ENCODE data around the gene KIDINS220.
A peak's percentile ranks its signal among the peaks of the same experiment; 100 is the strongest.

Gene KIDINS220

GRCh38 chr2:8853426-8853825 lies 16.0 kb upstream of the KIDINS220 start (continued):
- no peak for TF ChIP-seq PATZ1 (CRISPR knock-in tag; IDR thresholded peaks at IDR 0.05; ENCODE audit: borderline replicate concordance)

GRCh38 chr2:8851811-8852560 lies 14.6 kb upstream of the KIDINS220 start:
- TF ChIP-seq GLIS3 (CRISPR knock-in tag; IDR thresholded peaks at IDR 0.05) (no peak), TSHZ2 (CRISPR knock-in tag; IDR thresholded peaks at IDR 0.05) (no peak), ZNF70 (CRISPR knock-in tag; IDR thresholded peaks at IDR 0.05) (no peak), OSR1 (CRISPR knock-in tag; IDR thresholded peaks at IDR 0.05) (no peak), BACH2 (CRISPR knock-in tag; IDR thresholded peaks at IDR 0.05; ENCODE audit: borderline replicate concordance) (no peak), PATZ1 (CRISPR knock-in tag; IDR thresholded peaks at IDR 0.05; ENCODE audit: borderline replicate concordance) (no peak), TCF4 (CRISPR knock-in tag; IDR thresholded peaks at IDR 0.05; ENCODE audit: borderline replicate concordance) (no peak), ZFP30 (CRISPR knock-in tag; IDR thresholded peaks at IDR 0.05) (no peak), CSDC2 (CRISPR knock-in tag; IDR thresholded peaks at IDR 0.05) (no peak), ZFP3 (CRISPR knock-in tag; IDR thresholded peaks at IDR 0.05) (no peak)
- ATAC-seq = no peak

GRCh38 chr2:8850845-8851487 lies 13.6 kb upstream of the KIDINS220 start:
- TF ChIP-seq CREB5 (CRISPR knock-in tag; IDR thresholded peaks at IDR 0.05; ENCODE audit: low read depth) (no peak), ZNF70 (CRISPR knock-in tag; IDR thresholded peaks at IDR 0.05) (no peak), CSDC2 (CRISPR knock-in tag; IDR thresholded peaks at IDR 0.05) (no peak), OSR1 (CRISPR knock-in tag; IDR thresholded peaks at IDR 0.05) (no peak), ZFP3 (CRISPR knock-in tag; IDR thresholded peaks at IDR 0.05) (no peak), ARNTL (CRISPR knock-in tag; IDR thresholded peaks at IDR 0.05; ENCODE audit: borderline replicate concordance, low read depth) (no peak)
- ATAC-seq = no peak

- ATAC-seq = peak; percentile 37; the same call in 2 of the 3 replicates
- TF ChIP-seq ZC3H10 (CRISPR knock-in tag; IDR thresholded peaks at IDR 0.05) = no peak
- no peak for TF ChIP-seq CREB5 (CRISPR knock-in tag; IDR thresholded peaks at IDR 0.05; ENCODE audit: low read depth)
- no peak for TF ChIP-seq ZNF565 (CRISPR knock-in tag; conservative IDR thresholded peaks at IDR 0.05; ENCODE audit: low read depth)
- TF ChIP-seq PPARA (CRISPR knock-in tag; IDR thresholded peaks at IDR 0.05; ENCODE audit: borderline replicate concordance) = no peak
- no peak for TF ChIP-seq CSRNP3 (CRISPR knock-in tag; IDR thresholded peaks at IDR 0.05)
- TF ChIP-seq OSR1 (CRISPR knock-in tag; IDR thresholded peaks at IDR 0.05) = no peak
- no peak for TF ChIP-seq TSHZ2 (CRISPR knock-in tag; IDR thresholded peaks at IDR 0.05)
- no peak for TF ChIP-seq ZNF70 (CRISPR knock-in tag; IDR thresholded peaks at IDR 0.05)
- no peak for TF ChIP-seq TCF4 (CRISPR knock-in tag; IDR thresholded peaks at IDR 0.05; ENCODE audit: borderline replicate concordance)
- no peak for TF ChIP-seq ARNTL (CRISPR knock-in tag; IDR thresholded peaks at IDR 0.05; ENCODE audit: borderline replicate concordance, low read depth)
- TF ChIP-seq ZFP3 (CRISPR knock-in tag; IDR thresholded peaks at IDR 0.05) = no peak
- TF ChIP-seq TOX (CRISPR knock-in tag; IDR thresholded peaks at IDR 0.05; ENCODE audit: borderline replicate concordance) = no peak
Observed at GRCh38 chr2:8849327-8849726, 11.9 kb upstream of the KIDINS220 start.
